Measurements from ENCODE around the gene ZBTB1.

DNA sequence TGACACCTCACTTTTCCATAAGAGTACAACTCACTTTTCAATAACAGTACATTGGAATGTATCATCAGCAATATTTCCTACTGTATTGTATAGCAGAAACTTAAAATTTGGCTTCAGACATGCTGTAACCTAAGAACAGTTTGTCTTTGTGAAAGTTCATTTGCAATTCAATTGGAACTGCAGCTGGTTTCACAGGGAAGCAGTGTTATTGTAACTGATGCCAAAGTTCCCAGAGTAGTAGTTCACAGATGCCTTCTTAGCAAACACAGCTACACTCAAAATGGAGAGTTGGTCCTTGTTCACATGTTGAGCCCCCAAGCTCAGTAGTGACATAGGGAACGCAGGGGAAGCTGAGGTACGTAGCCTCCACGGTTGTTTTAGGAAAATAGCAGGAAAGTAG lies 68.5 kb downstream of the ZBTB1 start:
- TF ChIP-seq EZH2 (IDR thresholded peaks at IDR 0.05; ENCODE audit: insufficient read depth, poor library complexity, severe bottlenecking) (no peak), EZH2phosphoT487 (IDR thresholded peaks at IDR 0.05; ENCODE audit: insufficient read depth, low read depth) (no peak)
